ENCODE results near the gene ARPC1B. TPM values are rescaled to one million over a fixed set of nuclear protein-coding genes. Genes with fewer than 3 reads are reported as not detected.

ARPC1B gene
- total RNA-seq, 4 donors from 2014 or later: 24.7 to 38.7 (median 30.8) TPM

DNA sequence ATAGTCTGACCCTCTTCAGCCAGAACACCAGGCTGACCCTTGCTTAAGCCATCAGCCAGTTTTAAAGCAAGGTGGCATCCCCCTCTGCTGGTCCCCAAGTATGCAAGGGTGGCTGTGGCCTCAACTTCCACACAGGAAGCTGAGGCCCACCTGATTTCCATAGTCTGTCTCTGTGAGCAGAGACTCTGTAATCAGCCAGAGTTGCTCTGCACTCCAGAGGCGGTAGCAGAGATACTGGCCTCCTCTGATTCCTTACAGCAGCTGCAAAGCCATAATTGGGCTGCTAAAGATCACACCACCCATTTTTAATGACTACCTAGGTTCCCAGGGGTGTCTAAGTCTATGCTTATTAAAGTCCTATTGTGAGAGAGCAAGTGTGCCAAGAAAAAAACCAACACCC lies 32.0 kb downstream of the ARPC1B start:
- peak overlapping the region in 1 of 4 donors; percentile 98 for H3K4me3 ChIP-seq
- H3K36me3 ChIP-seq: peaks cover 0 to 45% of the 10 kb centered on the region in 2 donors
- peaks cover 40 to 43% of the 10 kb centered on the region in 2 donors for H3K4me1 ChIP-seq
- H3K9me3 ChIP-seq: no peaks in the 10 kb centered on the region
- H3K27ac ChIP-seq: peak overlapping the region in 1 of 4 donors; percentile 15
- ATAC-seq (no peak), DNase-seq (no peak)
- H3K27me3 ChIP-seq: no peaks in the 10 kb centered on the region
- no peak for TF ChIP-seq POLR2A (IDR thresholded peaks at IDR 0.05)
- TF ChIP-seq, protein P1, sequence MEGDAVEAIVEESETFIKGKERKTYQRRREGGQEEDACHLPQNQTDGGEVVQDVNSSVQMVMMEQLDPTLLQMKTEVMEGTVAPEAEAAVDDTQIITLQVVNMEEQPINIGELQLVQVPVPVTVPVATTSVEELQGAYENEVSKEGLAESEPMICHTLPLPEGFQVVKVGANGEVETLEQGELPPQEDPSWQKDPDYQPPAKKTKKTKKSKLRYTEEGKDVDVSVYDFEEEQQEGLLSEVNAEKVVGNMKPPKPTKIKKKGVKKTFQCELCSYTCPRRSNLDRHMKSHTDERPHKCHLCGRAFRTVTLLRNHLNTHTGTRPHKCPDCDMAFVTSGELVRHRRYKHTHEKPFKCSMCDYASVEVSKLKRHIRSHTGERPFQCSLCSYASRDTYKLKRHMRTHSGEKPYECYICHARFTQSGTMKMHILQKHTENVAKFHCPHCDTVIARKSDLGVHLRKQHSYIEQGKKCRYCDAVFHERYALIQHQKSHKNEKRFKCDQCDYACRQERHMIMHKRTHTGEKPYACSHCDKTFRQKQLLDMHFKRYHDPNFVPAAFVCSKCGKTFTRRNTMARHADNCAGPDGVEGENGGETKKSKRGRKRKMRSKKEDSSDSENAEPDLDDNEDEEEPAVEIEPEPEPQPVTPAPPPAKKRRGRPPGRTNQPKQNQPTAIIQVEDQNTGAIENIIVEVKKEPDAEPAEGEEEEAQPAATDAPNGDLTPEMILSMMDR (IDR thresholded peaks at IDR 0.05 in 4 of 5, conservative IDR thresholded peaks at IDR 0.05 in 1 of 5): no peak
- intact Hi-C loops (cut with DNase I; ENCODE audit: low total_unique reads): loop anchor here (5.0 kb wide), 1 partner anchor 79 kb away; the partner anchor contains the start of gene ARPC1A
- in situ Hi-C loops (cut with MboI; ENCODE audit: low sequenced_read_pairs in 4 of 4): no loop called here

DNA sequence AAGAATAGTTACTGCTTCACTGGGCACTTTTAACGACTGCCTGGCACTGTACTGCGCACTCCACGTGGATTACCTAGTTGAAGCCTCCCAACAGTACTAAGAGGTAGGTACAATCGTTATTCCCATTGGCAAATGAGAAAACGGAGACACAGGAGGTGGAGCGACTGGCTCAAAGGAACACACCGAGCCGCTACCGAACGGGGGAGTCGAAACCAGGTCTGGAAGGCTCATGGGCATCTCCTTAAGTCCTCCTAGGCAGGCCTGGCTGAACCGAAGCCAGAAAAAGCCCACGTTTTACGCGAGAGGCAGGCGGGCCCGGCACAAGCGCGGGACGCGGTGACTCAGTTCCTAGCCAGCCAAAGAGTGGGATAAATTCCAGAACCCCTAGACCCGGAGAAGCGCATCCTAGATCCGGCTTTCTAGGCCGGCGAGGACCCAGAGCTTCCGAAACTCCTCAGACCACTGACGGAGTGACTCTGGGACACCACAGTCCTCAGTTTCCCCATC lies 33.4 kb downstream of the ARPC1B start:
- Histone ChIP-seq H3K27me3 (no peaks in the 10 kb centered on the region), H3K4me3 (peak overlapping the region; percentile 96 to 100 (median 99)), H3K9me3 (no peaks in the 10 kb centered on the region), H3K4me1 (peaks cover 40 to 43% of the 10 kb centered on the region in 2 donors), H3K27ac (peak overlapping the region; percentile 93 to 99 (median 96)), H3K36me3 (peaks cover 0 to 47% of the 10 kb centered on the region in 2 donors)
- ATAC-seq: peak; percentile 55 to 60
- peak; percentile 15 to 74 for DNase-seq
- TF ChIP-seq POLR2A (IDR thresholded peaks at IDR 0.05): no peak
- TF ChIP-seq, protein P1 (IDR thresholded peaks at IDR 0.05 in 4 of 5, conservative IDR thresholded peaks at IDR 0.05 in 1 of 5): no peak
- intact Hi-C loops (cut with DNase I; ENCODE audit: low total_unique reads) (loop anchor here (1.0 to 5.0 kb wide), 5 partner anchors 15 to 96 kb away; partner anchors contain the start of genes ARPC1A, CPSF4, PTCD1 and ZKSCAN5), in situ Hi-C loops (cut with MboI; ENCODE audit: low sequenced_read_pairs in 4 of 4) (no loop called here)

DNA sequence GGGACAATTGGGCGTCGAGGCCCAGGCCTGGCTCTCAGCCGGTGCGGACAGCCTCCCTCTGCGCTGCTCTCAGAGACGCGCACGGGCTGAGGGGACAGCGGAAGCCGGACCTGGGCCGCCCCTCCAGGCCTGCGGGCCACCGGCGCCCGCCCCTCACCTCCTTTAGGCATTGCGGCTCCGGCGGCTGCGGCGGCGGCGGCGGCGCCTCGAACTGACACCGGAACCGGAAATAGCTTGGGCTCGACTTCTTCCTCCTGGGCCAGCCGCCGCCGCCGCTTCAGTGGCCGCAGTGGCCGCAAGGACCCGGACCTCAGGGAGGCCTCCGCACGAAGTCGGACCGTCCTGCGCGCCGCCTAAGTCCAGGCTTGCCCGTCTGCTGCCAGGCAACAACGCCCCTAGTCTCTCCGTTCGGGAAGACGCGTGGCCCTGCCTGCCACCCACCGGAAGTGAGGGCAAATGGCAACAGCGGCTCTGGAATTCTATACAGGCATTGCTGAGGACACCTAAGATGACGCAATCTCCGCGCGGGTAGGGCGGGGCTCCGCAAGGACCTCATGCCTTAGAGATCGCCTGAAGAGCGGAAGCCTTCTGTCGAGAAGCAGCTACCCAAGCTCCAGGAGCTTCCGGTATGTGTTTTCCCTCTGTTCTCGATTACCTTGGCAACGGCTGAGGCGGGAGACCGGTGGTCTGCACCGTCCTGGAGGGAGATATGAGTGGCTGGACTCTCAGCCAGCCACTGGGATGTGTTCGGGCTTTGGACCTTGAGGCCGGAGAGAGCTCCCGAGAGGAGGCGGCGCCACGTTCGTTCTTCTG lies 34.1 kb downstream of the ARPC1B start, which contains the start of the genes BUD31 and PDAP1:
Gene BUD31 (plus strand): TSS at position 591 of the 813 bp plus-strand sequence. CDS start 2,124 bp downstream, outside the sequence.
Gene PDAP1 (minus strand): TSS at position 219 of the 813 bp plus-strand sequence. CDS start 49 bp downstream, at position 170.
- Histone ChIP-seq H3K9me3 (no peaks in the 10 kb centered on the region), H3K27me3 (no peaks in the 10 kb centered on the region), H3K4me1 (peaks cover 40 to 43% of the 10 kb centered on the region in 2 donors), H3K36me3 (peaks cover 0 to 47% of the 10 kb centered on the region in 2 donors), H3K27ac (peak within 1 kb of the TSS; percentile 93 to 99 (median 96)), H3K4me3 (peak within 1 kb of the TSS; percentile 96 to 100 (median 99))
- TF ChIP-seq, protein P1 (IDR thresholded peaks at IDR 0.05 in 4 of 5, conservative IDR thresholded peaks at IDR 0.05 in 1 of 5): peak in 4 of 5 experiments; percentile 3 to 34 (median 22)
- peak; percentile 84 to 95 for TF ChIP-seq POLR2A (IDR thresholded peaks at IDR 0.05)
- peak; percentile 92 to 93 for ATAC-seq
- peak; percentile 88 to 93 for DNase-seq
- in situ Hi-C loops (cut with MboI; ENCODE audit: low sequenced_read_pairs in 4 of 4): no loop called here
- intact Hi-C loops (cut with DNase I; ENCODE audit: low total_unique reads): loop anchor here (1.0 to 5.0 kb wide), 5 partner anchors 15 to 96 kb away; partner anchors contain the start of genes ARPC1A, CPSF4, PTCD1 and ZKSCAN5

DNA sequence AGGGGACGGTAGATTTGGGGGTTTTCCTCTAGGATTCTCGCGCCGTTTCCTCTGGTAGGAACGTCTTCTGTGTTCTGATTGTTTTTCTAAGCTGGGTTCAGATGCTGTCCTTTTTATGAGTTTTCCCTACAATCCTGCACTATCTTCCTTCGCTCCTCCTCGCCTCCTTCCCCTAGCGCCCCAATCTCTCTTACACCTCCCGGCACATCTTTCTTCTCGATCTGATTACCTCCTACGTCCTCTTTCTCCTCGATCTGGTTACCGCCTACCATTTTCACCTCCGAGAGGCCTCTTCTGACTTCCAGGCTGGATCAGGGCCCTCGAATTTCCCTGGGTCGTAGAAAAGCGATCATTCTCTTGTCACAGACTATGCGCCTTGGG lies 34.7 kb downstream of the ARPC1B start:
- no peak for ATAC-seq
- in situ Hi-C loops (cut with MboI; ENCODE audit: low sequenced_read_pairs in 4 of 4) (no loop called here), intact Hi-C loops (cut with DNase I; ENCODE audit: low total_unique reads) (loop anchor here (5.0 kb wide), 1 partner anchor 82 kb away; the partner anchor contains the start of gene ARPC1A)
- DNase-seq: no peak
- Histone ChIP-seq H3K27me3 (no peaks in the 10 kb centered on the region), H3K27ac (peak overlapping the region; percentile 93 to 99 (median 96)), H3K9me3 (no peaks in the 10 kb centered on the region), H3K4me1 (peaks cover 39 to 40% of the 10 kb centered on the region in 2 donors), H3K36me3 (peaks cover 0 to 44% of the 10 kb centered on the region in 2 donors), H3K4me3 (peak overlapping the region; percentile 96 to 100 (median 99))
- TF ChIP-seq POLR2A (IDR thresholded peaks at IDR 0.05): no peak
- TF ChIP-seq, protein P1 (IDR thresholded peaks at IDR 0.05 in 4 of 5, conservative IDR thresholded peaks at IDR 0.05 in 1 of 5): no peak
